A549 (cell line): ENCODE data around the gene FGF4.

Source experiments
- CBX2 ChIP-seq: fragments of 200-600 bp; sonication (generic); IDR thresholded peaks from 2 replicates; pipeline ENCODE4 v1.6.1; 2016; ENCODE audit warnings: low read depth, mild to moderate bottlenecking, borderline replicate concordance
- CTCF ChIP-seq: fragments of >200 bp; sonication (Bioruptor Twin); formaldehyde crosslinking; IDR thresholded peaks from 3 replicates; pipeline ENCODE4 v1.5.1; 2016
- E2F6 ChIP-seq: IDR thresholded peaks from 2 replicates; pipeline ENCODE4 v1.6.1; 2012; ENCODE audit warnings: low read depth, borderline replicate concordance
- EHF ChIP-seq: fragments of 250-450 bp; sonication (Bioruptor Pico); IDR thresholded peaks from 2 replicates; pipeline ENCODE4 v1.5.0; 2020; ENCODE audit warnings: mild to moderate bottlenecking
- EP300 ChIP-seq, 2 experiments: fragments of >200 bp; sonication (Bioruptor Twin); formaldehyde crosslinking; IDR thresholded peaks; 2 replicates in 1 of 2; 3 replicates in 1 of 2; pipeline ENCODE4 v1.6.1; 2016 to 2017
- HDAC2 ChIP-seq: fragments of 200-600 bp; sonication (generic); IDR thresholded peaks from 2 replicates; pipeline ENCODE4 v1.6.1; 2016
- JUN ChIP-seq, 2 experiments: fragments of >200 bp; sonication (Bioruptor Twin); formaldehyde crosslinking; IDR thresholded peaks; 2 replicates in 1 of 2; 3 replicates in 1 of 2; pipeline ENCODE4 v1.6.1; 2016 to 2017
- JUNB ChIP-seq: fragments of >200 bp; sonication (Bioruptor Twin); formaldehyde crosslinking; IDR thresholded peaks from 2 replicates; pipeline ENCODE4 v1.6.1; 2016
- MAZ ChIP-seq: fragments of 150-350 bp; IDR thresholded peaks from 2 replicates; pipeline ENCODE4 v1.6.1; 2014; ENCODE audit warnings: antibody characterized with exemption, low read depth, low read length, borderline replicate concordance
- POLR2A ChIP-seq: IDR thresholded peaks from 2 replicates; pipeline ENCODE4 v1.6.1; 2012; ENCODE audit warnings: mild to moderate bottlenecking, low read length
- RAD21 ChIP-seq, 2 experiments: fragments of >200 bp in 1 of 2; sonication (Bioruptor Twin) in 1 of 2; formaldehyde crosslinking in 1 of 2; IDR thresholded peaks in 1 of 2; conservative IDR thresholded peaks in 1 of 2; 2 replicates in 1 of 2; 3 replicates in 1 of 2; pipeline ENCODE4 v1.6.1; 2012 to 2018; ENCODE audit warnings: inconsistent platforms in 1 of 2
- SMC3 ChIP-seq: fragments of >200 bp; sonication (Bioruptor Twin); formaldehyde crosslinking; IDR thresholded peaks from 3 replicates; pipeline ENCODE4 v1.6.1; 2018; ENCODE audit warnings: inconsistent platforms
- TP53 ChIP-seq: fragments of 250-450 bp; sonication (Bioruptor Pico); IDR thresholded peaks from 2 replicates; pipeline ENCODE4 v1.5.0; 2021; ENCODE audit warnings: mild to moderate bottlenecking, moderate library complexity
- USF2 ChIP-seq: fragments of 450-650 bp; IDR thresholded peaks from 2 replicates; pipeline ENCODE4 v1.6.1; 2014; ENCODE audit warnings: antibody characterized with exemption

- no peak for TF ChIP-seq POLR2A
- no peak for TF ChIP-seq SMC3
- TF ChIP-seq EHF (CRISPR knock-in tag): no peak
- no peak for TF ChIP-seq RAD21 (conservative IDR thresholded peaks at IDR 0.05 in 1 of 2, IDR thresholded peaks at IDR 0.05 in 1 of 2)
- no peak for TF ChIP-seq CTCF
- TF ChIP-seq E2F6: no peak
- no peak for TF ChIP-seq JUN (IDR thresholded peaks at IDR 0.05)
- TF ChIP-seq CBX2: no peak
- TF ChIP-seq JUNB: no peak
- TF ChIP-seq HDAC2: no peak
- TF ChIP-seq TP53: no peak
- no peak for TF ChIP-seq USF2
- no peak for TF ChIP-seq MAZ
- TF ChIP-seq EP300 (IDR thresholded peaks at IDR 0.05): no peak
Observed at GRCh38 chr11:69752890-69753289, 22.3 kb downstream of the FGF4 start.
